Vagina (tissue), 2 donors: Measurements from ENCODE around the gene NLRC4. TPM values are rescaled to one million over a fixed set of nuclear protein-coding genes. Genes with fewer than 3 reads are reported as not detected.

Experiments
- DNase-seq, 2 donors: peaks; one replicate each; pipeline ENCODE4 v3.0.0-alpha.2; 2017; ENCODE audit errors: extremely low spot score in 2 of 2
- H3K27ac ChIP-seq: fragments of 200-600 bp; sonication (generic); one replicate; pipeline ENCODE4 v1.5.1; 2019
- H3K27me3 ChIP-seq: fragments of 200-600 bp; sonication (generic); one replicate; pipeline ENCODE4 v1.5.1; 2019
- H3K36me3 ChIP-seq, 2 donors: fragments of 200-600 bp; sonication (generic); one replicate each; pipeline ENCODE4 v1.5.1; 2017 to 2019
- H3K4me1 ChIP-seq: fragments of 200-600 bp; sonication (generic); one replicate; pipeline ENCODE4 v1.5.1; 2019
- H3K4me3 ChIP-seq, 2 donors: fragments of 200-600 bp; sonication (generic); 1 replicate in 1 of 2; 2 replicates in 1 of 2; pipeline ENCODE4 v1.5.1; 2016 to 2019
- H3K9me3 ChIP-seq: fragments of 200-600 bp; sonication (generic); one replicate; pipeline ENCODE4 v1.5.1; 2019
- POLR2A ChIP-seq, 2 donors: fragments of 450-650 bp; IDR thresholded peaks; one replicate each; pipeline ENCODE4 v1.6.1; 2017; ENCODE audit warnings: antibody characterized with exemption in 2 of 2, mild to moderate bottlenecking in 2 of 2, moderate library complexity in 2 of 2
- POLR2AphosphoS5 ChIP-seq, 2 donors: sonication (generic); formaldehyde crosslinking; IDR thresholded peaks; one replicate each; pipeline ENCODE4 v1.9.0; 2017; ENCODE audit warnings: antibody characterized with exemption in 2 of 2, mild to moderate bottlenecking in 2 of 2, low read depth in 1 of 2; ENCODE audit not compliant: insufficient read depth in 1 of 2
- intact Hi-C: fragments of 100-400 bp; cut with DNase I; formaldehyde crosslinking; loops from one replicate; pipeline ENCODE4 v1.15.1; 2023
- total RNA-seq: library from RNA; depleted of rRNA; stranded (reverse); fragments of >200 nt; gene quantifications from one replicate; pipeline ENCODE4 v1.2.3, GENCODE V29; 2016
- TF ChIP-seq, protein P1 (sequence below), 3 experiments: fragments of 450-650 bp in 2 of 3; fragments of 200-600 bp in 1 of 3; sonication (generic) in 1 of 3; IDR thresholded peaks; one replicate each; pipeline ENCODE4 v1.5.1; 2017 to 2019; ENCODE audit warnings: antibody characterized with exemption in 3 of 3, mild to moderate bottlenecking in 2 of 3, moderate library complexity in 2 of 3

The NLRC4 gene
- total RNA-seq, 1 donor from 2014 or later, result 0.74 TPM

- TF ChIP-seq POLR2AphosphoS5 (IDR thresholded peaks at IDR 0.05; ENCODE audit: insufficient read depth in 1 of 2, low read depth in 1 of 2) (no peak), POLR2A (IDR thresholded peaks at IDR 0.05) (no peak)
- TF ChIP-seq, protein P1, sequence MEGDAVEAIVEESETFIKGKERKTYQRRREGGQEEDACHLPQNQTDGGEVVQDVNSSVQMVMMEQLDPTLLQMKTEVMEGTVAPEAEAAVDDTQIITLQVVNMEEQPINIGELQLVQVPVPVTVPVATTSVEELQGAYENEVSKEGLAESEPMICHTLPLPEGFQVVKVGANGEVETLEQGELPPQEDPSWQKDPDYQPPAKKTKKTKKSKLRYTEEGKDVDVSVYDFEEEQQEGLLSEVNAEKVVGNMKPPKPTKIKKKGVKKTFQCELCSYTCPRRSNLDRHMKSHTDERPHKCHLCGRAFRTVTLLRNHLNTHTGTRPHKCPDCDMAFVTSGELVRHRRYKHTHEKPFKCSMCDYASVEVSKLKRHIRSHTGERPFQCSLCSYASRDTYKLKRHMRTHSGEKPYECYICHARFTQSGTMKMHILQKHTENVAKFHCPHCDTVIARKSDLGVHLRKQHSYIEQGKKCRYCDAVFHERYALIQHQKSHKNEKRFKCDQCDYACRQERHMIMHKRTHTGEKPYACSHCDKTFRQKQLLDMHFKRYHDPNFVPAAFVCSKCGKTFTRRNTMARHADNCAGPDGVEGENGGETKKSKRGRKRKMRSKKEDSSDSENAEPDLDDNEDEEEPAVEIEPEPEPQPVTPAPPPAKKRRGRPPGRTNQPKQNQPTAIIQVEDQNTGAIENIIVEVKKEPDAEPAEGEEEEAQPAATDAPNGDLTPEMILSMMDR (IDR thresholded peaks at IDR 0.05), result no peak
- Histone ChIP-seq H3K27ac (no peak overlapping the region), H3K4me3 (no peak overlapping the region), H3K36me3 (no peaks in the 10 kb centered on the region), H3K4me1 (peaks cover 17% of the 10 kb centered on the region), H3K9me3 (no peaks in the 10 kb centered on the region), H3K27me3 (no peaks in the 10 kb centered on the region)
- intact Hi-C loops, result no loop called here
- DNase-seq, result no peak
Observed at GRCh38 chr2:32274289-32274688, 9.6 kb upstream of the NLRC4 start.

DNA sequence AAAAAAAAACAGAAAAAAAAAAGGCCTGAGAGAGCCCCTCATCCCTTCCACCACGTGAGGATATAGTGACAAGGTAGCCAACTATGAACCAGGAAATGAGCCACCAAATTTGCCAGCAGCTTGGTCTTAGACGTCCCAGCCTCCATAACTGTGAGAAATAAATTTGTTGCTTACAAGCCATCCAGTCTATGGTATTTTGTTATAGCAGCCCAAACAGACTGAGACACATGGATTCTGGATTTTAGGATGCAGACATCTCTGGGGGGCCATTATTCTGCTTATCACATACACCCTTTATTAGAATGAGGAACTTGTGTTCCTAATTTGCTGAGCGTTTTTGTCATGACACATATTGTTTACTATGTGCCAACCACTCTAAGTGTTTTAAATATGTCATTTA lies 7.6 kb upstream of the NLRC4 start:
- H3K4me1 ChIP-seq, result peaks cover 5% of the 10 kb centered on the region
- DNase-seq, result no peak
- H3K36me3 ChIP-seq, result no peaks in the 10 kb centered on the region
- TF ChIP-seq POLR2A (IDR thresholded peaks at IDR 0.05), result no peak
- no peak for TF ChIP-seq POLR2AphosphoS5 (IDR thresholded peaks at IDR 0.05; ENCODE audit: insufficient read depth in 1 of 2, low read depth in 1 of 2)
- TF ChIP-seq, protein P1 (IDR thresholded peaks at IDR 0.05), result no peak
- H3K27me3 ChIP-seq, result no peaks in the 10 kb centered on the region
- intact Hi-C loops, result no loop called here
- no peak overlapping the region for H3K4me3 ChIP-seq
- H3K9me3 ChIP-seq, result no peaks in the 10 kb centered on the region
- no peak overlapping the region for H3K27ac ChIP-seq

DNA sequence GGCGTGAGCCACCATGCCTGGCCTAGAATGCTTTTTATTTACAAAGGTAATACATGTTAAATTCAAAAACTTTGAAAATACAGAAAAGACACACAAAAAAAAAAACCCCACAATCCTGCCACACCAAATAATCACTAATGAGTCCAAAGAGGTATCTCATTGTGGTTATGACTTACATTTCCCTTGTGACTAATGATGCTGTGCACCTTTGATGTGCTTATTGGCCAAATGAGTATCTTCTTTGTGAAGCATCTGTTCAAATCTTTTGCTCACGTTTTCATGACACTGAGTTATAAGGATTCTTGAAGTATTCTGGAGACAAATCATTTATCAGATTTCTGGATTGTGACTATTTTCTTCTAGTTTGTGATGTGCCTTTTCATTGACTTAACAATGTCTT lies 6.4 kb upstream of the NLRC4 start:
- Histone ChIP-seq H3K9me3 (no peaks in the 10 kb centered on the region), H3K4me1 (no peaks in the 10 kb centered on the region), H3K27ac (no peak overlapping the region), H3K4me3 (no peak overlapping the region), H3K36me3 (no peaks in the 10 kb centered on the region), H3K27me3 (no peaks in the 10 kb centered on the region)
- TF ChIP-seq POLR2AphosphoS5 (IDR thresholded peaks at IDR 0.05; ENCODE audit: insufficient read depth in 1 of 2, low read depth in 1 of 2), result no peak
- TF ChIP-seq, protein P1 (IDR thresholded peaks at IDR 0.05), result no peak
- no peak for TF ChIP-seq POLR2A (IDR thresholded peaks at IDR 0.05)
- intact Hi-C loops, result no loop called here
- DNase-seq, result no peak

DNA sequence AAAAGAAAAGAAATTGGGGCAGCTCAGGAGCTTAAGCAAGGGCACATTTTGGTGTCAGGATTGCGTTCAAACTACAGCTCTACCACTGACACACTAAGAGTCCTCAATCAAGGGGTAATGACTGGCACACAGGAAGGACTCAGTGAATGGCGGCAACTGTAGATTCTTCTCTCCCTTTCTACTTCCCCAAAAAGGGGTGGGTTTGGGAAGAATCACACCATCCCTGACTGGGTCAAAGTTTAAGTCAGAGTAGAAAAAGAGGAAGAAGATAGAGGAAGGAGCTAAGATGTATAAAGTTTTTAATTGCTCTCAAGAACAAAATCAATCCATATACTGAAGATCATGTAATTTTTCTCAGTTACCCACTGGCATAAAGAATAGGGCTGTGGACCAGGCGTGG lies 2.6 kb downstream of the NLRC4 start:
- TF ChIP-seq POLR2A (IDR thresholded peaks at IDR 0.05), result no peak
- TF ChIP-seq POLR2AphosphoS5 (IDR thresholded peaks at IDR 0.05; ENCODE audit: insufficient read depth in 1 of 2, low read depth in 1 of 2), result no peak
- TF ChIP-seq, protein P1 (IDR thresholded peaks at IDR 0.05), result no peak
- H3K9me3 ChIP-seq, result no peaks in the 10 kb centered on the region
- intact Hi-C loops, result no loop called here
- H3K36me3 ChIP-seq, result no peaks in the 10 kb centered on the region
- no peaks in the 10 kb centered on the region for H3K4me1 ChIP-seq
- no peak for DNase-seq
- no peak overlapping the region for H3K4me3 ChIP-seq
- H3K27me3 ChIP-seq, result no peaks in the 10 kb centered on the region
- H3K27ac ChIP-seq, result no peak overlapping the region

GRCh38 chr2:32260376-32260775 lies 4.3 kb downstream of the NLRC4 start:
- H3K4me3 ChIP-seq, result no peak overlapping the region
- H3K36me3 ChIP-seq, result no peaks in the 10 kb centered on the region
- DNase-seq, result no peak
- intact Hi-C loops, result no loop called here
- H3K27me3 ChIP-seq, result no peaks in the 10 kb centered on the region
- no peak overlapping the region for H3K27ac ChIP-seq
- TF ChIP-seq, protein P1 (IDR thresholded peaks at IDR 0.05), result no peak
- TF ChIP-seq POLR2A (IDR thresholded peaks at IDR 0.05), result no peak
- TF ChIP-seq POLR2AphosphoS5 (IDR thresholded peaks at IDR 0.05; ENCODE audit: insufficient read depth in 1 of 2, low read depth in 1 of 2), result no peak
- H3K4me1 ChIP-seq, result no peaks in the 10 kb centered on the region
- H3K9me3 ChIP-seq, result no peaks in the 10 kb centered on the region
